ENCODE results near the gene RECQL5.

RECQL5 gene

DNA sequence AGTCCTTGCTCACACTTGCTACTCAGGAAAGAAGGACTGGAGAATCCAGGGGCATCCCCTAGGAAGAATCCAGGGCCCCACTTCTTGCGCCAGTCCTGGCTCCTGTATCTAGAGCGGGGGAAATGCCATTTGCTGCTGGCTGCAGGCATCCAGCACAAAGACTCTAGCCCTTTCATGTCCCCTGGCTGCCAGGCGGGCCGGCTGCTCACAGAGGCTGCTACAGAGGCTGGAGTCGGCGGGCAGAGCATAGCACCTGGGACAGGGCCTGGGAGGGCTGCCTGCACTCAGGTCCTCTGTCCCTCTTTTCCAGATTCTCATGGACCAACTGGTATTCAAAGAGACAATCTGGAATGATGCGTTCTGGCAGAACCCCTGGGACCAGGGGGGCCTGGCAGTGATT, 19.9 kb downstream of the RECQL5 start:
- TF ChIP-seq GATA2 (IDR thresholded peaks at IDR 0.05; ENCODE audit: low read depth, low read length) (no peak), GATA3 (IDR thresholded peaks at IDR 0.05; ENCODE audit: low read depth, low read length) (no peak)

DNA sequence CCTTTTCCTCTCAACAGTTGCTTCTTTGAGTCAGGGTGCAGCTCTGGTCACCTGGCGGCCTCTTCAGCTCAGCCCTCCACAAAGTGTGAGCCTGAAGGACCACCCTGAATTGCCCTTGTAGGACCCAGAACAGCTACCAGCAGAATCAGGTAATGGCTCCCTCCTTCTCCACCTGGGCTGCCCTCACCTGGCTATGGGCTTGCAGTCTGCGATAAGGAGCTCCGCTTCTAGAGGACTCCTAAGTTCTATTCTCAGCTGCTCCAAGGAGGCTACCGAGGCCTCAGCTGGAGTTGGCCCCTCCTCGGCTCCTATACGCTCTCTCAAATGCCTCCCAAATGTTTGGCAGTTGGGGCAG, 20.3 kb downstream of the RECQL5 start:
- TF ChIP-seq GATA3 (IDR thresholded peaks at IDR 0.05; ENCODE audit: low read depth, low read length) (no peak), GATA2 (IDR thresholded peaks at IDR 0.05; ENCODE audit: low read depth, low read length) (no peak)

DNA sequence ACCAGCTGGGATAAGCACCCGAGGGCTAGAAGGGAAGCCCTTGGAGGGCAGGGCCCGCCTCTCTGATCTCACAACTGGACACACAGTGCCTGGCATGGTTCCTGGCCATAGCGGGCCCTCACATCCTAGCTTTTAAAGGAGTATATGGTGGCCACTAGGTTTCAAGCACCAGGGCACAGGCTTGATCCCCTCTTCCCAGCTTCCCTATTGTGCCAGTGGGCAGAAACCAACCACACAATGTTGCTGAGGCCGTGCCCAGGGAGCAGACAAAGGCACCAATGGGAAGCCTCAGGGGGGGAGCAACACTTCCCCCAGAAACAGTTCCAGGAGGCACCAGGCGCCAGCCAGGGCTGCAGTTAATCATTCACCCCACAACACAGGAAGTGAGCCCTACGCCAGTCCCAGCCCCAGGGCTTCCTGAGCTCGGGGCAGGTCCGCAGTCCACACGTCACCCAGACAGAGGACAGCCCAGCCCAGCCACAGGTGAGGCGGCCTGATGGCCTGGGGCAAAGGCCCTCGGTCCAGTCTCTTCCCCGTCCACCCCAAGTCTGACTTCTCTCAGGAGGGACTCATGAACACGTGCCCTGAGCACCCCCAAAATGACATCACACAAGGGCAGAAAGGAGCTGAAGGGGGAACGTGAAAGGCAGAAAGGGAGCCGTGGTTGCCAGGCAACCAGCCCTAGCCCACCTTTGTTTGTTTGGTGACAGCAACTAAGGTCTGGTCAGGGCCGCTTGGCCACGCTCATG, 20.9 kb downstream of the RECQL5 start:
- TF ChIP-seq GATA2 (IDR thresholded peaks at IDR 0.05; ENCODE audit: low read depth, low read length) = no peak
- no peak for TF ChIP-seq GATA3 (IDR thresholded peaks at IDR 0.05; ENCODE audit: low read depth, low read length)

DNA sequence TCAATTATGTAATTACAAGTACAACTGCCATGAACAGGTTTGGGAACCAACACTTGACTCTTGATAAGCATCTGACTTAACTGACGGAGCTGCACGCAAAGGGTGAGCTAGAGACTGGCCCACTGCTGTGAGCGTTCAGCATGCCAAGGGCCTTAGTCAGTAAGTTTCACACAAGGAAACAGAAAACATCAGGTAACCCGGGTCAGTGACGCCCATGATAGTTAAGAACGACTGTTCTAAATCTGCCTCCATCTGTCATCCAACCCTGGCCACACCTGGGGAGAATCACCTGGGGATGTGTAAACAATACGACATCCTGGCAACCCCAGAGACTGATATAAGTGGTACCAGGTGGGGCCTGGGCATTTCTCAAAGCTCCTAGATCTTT, 21.5 kb downstream of the RECQL5 start:
- TF ChIP-seq GATA3 (IDR thresholded peaks at IDR 0.05; ENCODE audit: low read depth, low read length) (no peak), GATA2 (IDR thresholded peaks at IDR 0.05; ENCODE audit: low read depth, low read length) (no peak)

DNA sequence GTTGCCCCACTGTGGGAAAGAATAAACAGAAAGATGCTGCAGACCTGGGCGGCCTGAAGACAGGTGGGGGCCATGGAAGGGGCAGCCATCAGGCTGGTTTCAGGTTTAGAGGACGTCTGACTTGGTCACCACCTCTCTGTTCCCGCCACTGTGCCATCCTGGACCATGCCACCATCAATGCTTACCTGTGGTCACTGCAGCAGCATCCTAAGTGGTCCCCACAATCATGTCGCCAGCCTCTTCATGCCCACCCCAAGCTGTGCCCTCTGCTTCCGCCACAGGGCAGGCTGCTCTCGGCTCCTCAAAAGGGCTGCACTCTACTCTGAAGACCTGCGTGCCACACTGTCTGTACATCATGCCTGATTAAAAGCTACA, 23.3 kb downstream of the RECQL5 start:
- no peak for TF ChIP-seq GATA2 (IDR thresholded peaks at IDR 0.05; ENCODE audit: low read depth, low read length)
- TF ChIP-seq GATA3 (IDR thresholded peaks at IDR 0.05; ENCODE audit: low read depth, low read length) = no peak

DNA sequence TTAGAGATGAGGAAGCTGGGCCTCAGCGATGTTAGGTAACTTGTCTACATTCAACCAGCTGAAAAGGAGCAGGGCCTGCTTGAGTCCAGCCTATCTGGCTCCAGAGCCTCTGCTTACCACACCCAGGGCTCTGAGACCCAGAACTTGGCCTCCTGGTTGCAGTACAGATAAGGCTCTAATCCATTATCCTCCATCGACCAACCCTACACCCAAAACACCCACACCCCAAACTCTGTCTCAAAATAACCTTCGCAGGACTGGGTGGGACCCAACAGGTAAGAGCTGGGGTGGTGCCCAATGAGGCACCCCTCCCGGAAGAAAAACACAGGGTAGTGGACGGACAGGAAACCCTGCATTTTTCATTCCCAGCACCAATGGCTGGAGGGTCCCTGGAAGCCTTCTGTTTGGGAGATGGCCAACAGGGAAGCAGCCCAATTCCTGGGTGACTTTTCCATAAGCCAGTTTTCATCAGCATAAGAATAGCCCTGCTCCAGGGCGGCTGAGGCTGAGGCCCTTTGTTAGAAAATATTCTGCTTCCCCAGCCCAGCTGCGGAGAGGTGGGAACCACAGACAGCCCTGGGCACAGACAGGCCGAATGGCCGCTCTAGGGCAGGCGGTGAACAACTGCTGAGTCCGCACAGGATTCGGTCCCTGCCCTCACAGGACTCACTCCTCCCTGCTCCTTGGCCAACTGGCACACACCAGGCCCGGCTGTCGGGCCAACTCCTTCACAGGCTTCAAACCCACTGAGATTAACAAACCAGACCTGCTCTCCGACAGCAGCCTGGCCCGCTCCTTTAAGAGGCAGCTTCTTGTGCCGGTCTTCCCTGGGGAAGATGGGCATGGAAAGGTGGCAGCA, 23.9 kb downstream of the RECQL5 start:
- no peak for TF ChIP-seq GATA3 (IDR thresholded peaks at IDR 0.05; ENCODE audit: low read depth, low read length)

DNA sequence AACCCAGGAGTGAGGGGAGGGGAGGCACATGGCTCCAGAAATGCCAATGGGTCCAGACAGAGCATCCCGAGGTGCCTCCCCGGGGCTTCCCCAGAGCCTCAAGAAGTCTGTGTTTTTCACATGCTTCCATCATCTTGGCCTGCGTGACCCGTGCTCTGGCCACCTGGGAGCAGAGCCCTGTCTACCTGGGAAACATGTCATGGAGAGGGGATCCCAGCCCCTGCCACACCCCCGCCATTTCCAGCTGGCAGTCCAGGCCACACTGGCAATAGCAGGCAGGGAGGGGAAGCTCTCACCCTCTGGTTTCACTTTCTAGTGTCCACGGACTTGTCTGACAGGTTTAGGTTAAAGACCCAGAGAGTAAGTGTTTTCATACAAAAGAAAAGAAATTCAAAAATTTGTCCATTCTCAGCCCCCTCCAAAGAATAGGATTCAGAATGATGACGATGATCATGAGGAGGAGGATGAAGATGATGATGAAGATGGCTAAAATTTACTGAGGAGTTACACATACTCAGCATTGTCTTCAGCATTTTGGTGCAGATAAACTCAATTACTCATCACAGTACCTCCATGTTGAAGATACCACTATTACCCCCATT, 24.7 kb downstream of the RECQL5 start:
- TF ChIP-seq GATA2 (IDR thresholded peaks at IDR 0.05; ENCODE audit: low read depth, low read length) (no peak), GATA3 (IDR thresholded peaks at IDR 0.05; ENCODE audit: low read depth, low read length) (no peak)

DNA sequence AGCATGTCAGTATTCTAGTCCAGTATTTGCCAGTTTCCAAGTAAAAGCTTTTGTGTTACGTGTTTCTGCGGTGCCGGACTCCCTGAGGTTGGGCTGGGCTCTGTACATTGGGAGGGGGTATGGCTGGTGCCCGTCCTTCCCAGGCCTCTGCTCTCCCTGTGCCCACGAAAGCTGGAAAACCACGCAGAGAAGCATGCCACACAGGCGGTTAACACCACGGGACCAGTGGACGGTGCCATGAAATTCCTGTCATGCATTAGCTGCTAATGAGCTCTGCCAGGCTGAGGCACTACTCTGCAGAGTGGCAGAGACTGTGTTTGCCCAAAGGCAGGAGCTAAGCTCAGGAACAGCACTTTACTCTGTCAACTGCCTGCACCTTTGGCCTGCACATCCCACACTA, 25.6 kb downstream of the RECQL5 start:
- TF ChIP-seq GATA3 (IDR thresholded peaks at IDR 0.05; ENCODE audit: low read depth, low read length) (no peak), GATA2 (IDR thresholded peaks at IDR 0.05; ENCODE audit: low read depth, low read length) (no peak)

DNA sequence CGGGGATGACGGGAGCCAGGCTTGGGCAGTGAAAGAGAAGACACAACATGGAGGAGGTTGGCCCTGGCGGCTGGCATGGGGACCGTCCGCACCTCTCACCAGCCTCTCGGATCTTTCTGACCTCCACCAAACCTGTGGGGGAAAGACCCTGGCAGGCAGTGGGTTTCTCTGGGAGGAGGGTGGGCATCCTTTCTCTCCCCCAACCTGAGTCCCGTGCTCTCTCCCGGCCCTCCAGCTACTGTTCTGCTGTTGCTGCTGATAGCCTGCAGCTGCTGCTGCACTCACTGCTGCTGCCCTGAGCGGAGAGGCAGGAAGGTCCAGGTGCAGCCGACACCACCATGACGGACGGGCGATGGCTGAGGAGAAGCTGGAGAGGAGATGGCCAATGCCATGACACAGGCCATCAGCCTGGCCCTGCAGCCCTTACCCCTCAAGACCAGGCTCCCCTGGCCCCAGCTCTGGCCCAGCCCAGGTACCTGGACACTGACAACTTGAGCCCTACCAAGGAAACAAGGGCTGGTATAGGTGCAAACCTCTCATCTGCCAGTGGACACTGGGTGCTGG, 26.3 kb downstream of the RECQL5 start:
- TF ChIP-seq GATA2 (IDR thresholded peaks at IDR 0.05; ENCODE audit: low read depth, low read length) (no peak), GATA3 (IDR thresholded peaks at IDR 0.05; ENCODE audit: low read depth, low read length) (no peak)

DNA sequence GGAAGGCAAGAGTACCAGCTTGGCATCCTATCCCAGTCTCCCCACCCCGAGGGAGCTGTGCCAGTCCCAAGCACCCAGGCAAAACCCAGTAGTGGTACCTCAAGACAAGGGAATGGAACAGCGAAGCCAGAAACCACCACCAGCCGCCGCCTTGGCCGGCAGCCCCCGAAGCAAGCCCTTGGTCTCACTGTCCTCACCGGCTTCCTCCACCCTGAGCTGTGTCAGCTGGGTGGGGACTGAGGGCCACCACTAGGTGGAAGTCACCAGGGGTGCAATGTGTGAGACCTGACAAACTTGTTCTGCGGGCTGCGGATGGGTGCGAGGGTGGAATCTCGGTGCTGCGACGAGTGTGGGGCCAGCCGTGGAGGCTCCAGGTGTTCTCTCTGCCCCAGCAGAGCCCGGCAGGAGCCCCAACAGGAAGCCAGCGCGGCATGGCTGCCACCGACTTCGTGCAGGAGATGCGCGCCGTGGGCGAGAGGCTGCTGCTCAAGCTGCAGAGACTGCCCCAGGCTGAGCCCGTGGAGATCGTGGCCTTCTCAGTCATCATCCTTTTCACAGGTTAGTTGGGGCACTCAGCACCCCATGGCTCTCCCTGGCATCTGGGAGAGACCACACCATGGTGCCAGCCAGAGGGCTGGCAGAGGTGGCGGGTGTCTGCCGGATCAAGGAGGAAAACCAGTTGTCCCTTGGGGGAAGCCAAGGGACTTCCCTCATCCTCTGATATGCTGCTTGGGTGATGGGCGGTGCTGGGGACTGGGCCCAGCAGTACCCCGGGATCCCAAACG, 27.0 kb downstream of the RECQL5 start:
- TF ChIP-seq GATA3 (IDR thresholded peaks at IDR 0.05; ENCODE audit: low read depth, low read length) = no peak
- no peak for TF ChIP-seq GATA2 (IDR thresholded peaks at IDR 0.05; ENCODE audit: low read depth, low read length)

DNA sequence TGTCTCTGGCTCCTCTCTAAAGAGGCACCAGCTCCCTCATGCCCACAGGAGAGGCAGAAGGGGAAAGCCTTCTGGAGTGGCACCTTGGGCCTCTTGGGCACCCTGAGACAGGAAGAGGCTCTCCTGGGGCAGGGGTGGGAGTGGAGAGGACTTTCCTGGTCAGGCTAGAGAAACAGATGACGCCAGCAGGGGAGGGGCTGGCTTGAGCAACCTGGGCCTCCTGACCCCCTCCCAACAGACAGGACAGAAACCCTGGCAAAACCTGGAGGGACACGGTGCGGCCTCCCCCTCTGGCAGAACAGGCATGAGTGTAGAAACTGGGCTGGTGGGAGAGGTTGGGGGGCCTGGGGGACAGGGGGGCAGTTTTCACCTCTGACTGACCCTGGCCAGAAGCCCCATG, 27.6 kb downstream of the RECQL5 start:
- TF ChIP-seq GATA2 (IDR thresholded peaks at IDR 0.05; ENCODE audit: low read depth, low read length) (no peak), GATA3 (IDR thresholded peaks at IDR 0.05; ENCODE audit: low read depth, low read length) (no peak)

DNA sequence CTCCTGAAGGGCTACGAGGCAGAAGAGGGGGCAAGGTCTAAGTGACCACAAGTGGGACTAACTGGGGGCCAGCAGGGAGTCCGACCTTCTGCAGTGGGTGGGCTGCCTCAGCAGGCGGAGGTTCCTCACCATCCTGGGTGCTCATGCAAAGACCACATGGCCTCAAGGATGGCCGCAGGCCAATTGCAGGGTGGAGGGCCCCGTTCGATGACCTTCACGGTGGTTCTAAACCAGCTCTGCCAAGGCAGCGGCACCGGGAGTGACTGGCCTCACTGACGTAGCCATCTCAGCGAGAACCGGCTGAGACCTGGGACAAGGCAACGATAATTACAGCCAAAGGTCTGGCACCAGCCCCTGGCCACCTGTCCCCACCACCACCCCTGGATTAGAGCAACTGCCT, 28.1 kb downstream of the RECQL5 start:
- TF ChIP-seq GATA3 (IDR thresholded peaks at IDR 0.05; ENCODE audit: low read depth, low read length) (no peak), GATA2 (IDR thresholded peaks at IDR 0.05; ENCODE audit: low read depth, low read length) (no peak)

DNA sequence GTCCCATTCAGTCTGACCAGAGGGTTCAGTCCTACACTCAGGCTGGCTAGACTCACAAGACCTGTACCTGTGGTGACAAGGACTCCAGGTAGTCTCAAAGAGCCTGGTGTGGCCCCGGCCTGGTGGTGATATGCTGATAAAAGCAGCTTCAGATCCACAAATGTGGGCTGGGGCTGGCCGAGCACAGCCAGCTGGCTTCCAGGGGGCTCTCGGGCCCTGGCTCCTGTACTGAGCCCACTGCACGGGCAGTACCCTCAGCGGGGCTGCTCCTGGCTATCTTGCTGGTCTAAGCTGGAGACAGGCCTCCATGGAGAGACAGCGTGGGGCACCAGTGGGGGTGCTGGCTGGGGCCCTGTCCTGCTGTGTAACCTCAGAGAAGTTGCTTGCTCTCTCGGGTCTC, 29.4 kb downstream of the RECQL5 start:
- no peak for TF ChIP-seq GATA2 (IDR thresholded peaks at IDR 0.05; ENCODE audit: low read depth, low read length)

DNA sequence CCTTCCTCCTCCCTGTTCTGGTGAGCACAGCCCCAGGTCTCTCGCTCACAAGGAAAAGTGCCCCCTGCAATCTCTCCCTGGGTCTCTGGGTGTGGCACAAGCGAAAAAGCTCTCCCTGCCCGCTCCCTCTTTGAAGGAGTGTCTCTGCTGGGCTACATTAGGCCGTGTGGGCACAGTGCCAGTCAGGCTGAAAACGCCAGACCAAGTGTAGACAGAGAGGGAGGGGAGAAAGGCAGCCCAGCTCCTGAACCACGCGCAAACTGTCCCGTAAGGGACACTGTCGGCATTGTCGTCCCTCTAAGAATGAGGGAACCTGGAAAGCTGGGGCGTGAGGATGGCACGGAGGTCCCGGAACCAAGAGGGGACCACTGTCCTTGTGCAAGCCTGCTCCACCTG, 29.8 kb downstream of the RECQL5 start:
- no peak for TF ChIP-seq GATA2 (IDR thresholded peaks at IDR 0.05; ENCODE audit: low read depth, low read length)
- TF ChIP-seq GATA3 (IDR thresholded peaks at IDR 0.05; ENCODE audit: low read depth, low read length) = no peak
